Endodermal cell (in vitro differentiated cells): Measurements from ENCODE around the gene ZHX3. TPM values are rescaled to one million over a fixed set of nuclear protein-coding genes. Genes with fewer than 3 reads are reported as not detected.

Experiments
- DNase-seq: peaks from one replicate; pipeline ENCODE4 v3.0.0-alpha.2; 2017
- H3K27ac ChIP-seq: 2 replicates; pipeline ENCODE4 v1.5.1; 2013; ENCODE audit warnings: mild to moderate bottlenecking, low read depth, low read length, moderate library complexity
- H3K27me3 ChIP-seq: 2 replicates; pipeline ENCODE4 v1.6.1; 2013; ENCODE audit warnings: mild to moderate bottlenecking, low read length, moderate library complexity; ENCODE audit not compliant: insufficient read depth, control insufficient read depth, poor library complexity, severe bottlenecking
- H3K36me3 ChIP-seq: 2 replicates; pipeline ENCODE4 v1.7.0; 2013; ENCODE audit warnings: mild to moderate bottlenecking, low read length, moderate library complexity; ENCODE audit not compliant: control insufficient read depth, insufficient read depth
- H3K4me1 ChIP-seq: one replicate; pipeline ENCODE4 v1.7.0; 2013; ENCODE audit warnings: low read length; ENCODE audit not compliant: control insufficient read depth, insufficient read depth
- H3K4me3 ChIP-seq: 2 replicates; pipeline ENCODE4 v1.5.1; 2013; ENCODE audit warnings: mild to moderate bottlenecking, low read length, moderate library complexity
- H3K9ac ChIP-seq: 2 replicates; pipeline ENCODE4 v1.6.1; 2013; ENCODE audit warnings: mild to moderate bottlenecking, low read length, moderate library complexity; ENCODE audit not compliant: poor library complexity, severe bottlenecking; ENCODE audit errors: extremely low read depth
- H3K9me3 ChIP-seq: 2 replicates; pipeline ENCODE4 v1.6.1; 2013; ENCODE audit warnings: mild to moderate bottlenecking, low read length, moderate library complexity; ENCODE audit not compliant: control insufficient read depth
- H3K27ac Mint-ChIP-seq: 2 replicates; pipeline ENCODE4 v1.8.0; 2020; ENCODE audit warnings: mixed read lengths
- H3K27me3 Mint-ChIP-seq: 2 replicates; pipeline ENCODE4 v1.8.0; 2021; ENCODE audit warnings: mild to moderate bottlenecking, mixed read lengths; ENCODE audit not compliant: insufficient read depth
- H3K36me3 Mint-ChIP-seq: 2 replicates; pipeline ENCODE4 v1.8.0; 2020; ENCODE audit warnings: low read depth, mixed read lengths
- H3K4me1 Mint-ChIP-seq: 2 replicates; pipeline ENCODE4 v1.8.0; 2020; ENCODE audit warnings: mixed read lengths
- H3K4me3 Mint-ChIP-seq: 2 replicates; pipeline ENCODE4 v1.8.0; 2020; ENCODE audit warnings: mild to moderate bottlenecking, moderate library complexity, mixed read lengths
- H3K9me3 Mint-ChIP-seq: 2 replicates; pipeline ENCODE4 v1.8.0; 2020; ENCODE audit warnings: mild to moderate bottlenecking, mixed read lengths
- CTCF ChIP-seq: fragments of 200-600 bp; sonication (generic); conservative IDR thresholded peaks from 2 replicates; pipeline ENCODE4 v1.5.0; 2021; ENCODE audit warnings: antibody characterized with exemption, mild to moderate bottlenecking
- WGBS, 2 experiments: methylation state at CpG; one replicate each; pipeline versions ENCODE4 v1.1.5 to v1.1.7; 2013; ENCODE audit warnings: missing lambda C conversion rate in 2 of 2, mixed read lengths in 1 of 2; ENCODE audit not compliant: insufficient coverage in 1 of 2, insufficient read length in 1 of 2; 5-methylcytosine and 5-hydroxymethylcytosine counted together
- total RNA-seq, 2 donors: library from RNA; stranded (reverse); fragmentation: NEBNext Ultra II Directional in 1 of 2; extraction: Animal tissue kit (Norgen Biotek cat#: 25700) in 1 of 2; gene quantifications; 2 replicates in 1 of 2; 3 replicates in 1 of 2; pipeline ENCODE4 v1.2.1, GENCODE V29; 2021

Gene ZHX3
- total RNA-seq, 2 donors from 2014 or later, result 5.4 to 5.5 TPM

- WGBS, 2 experiments, result 94 to 100% methylated on average over 5 to 14 of the region's 14 CpGs
- Mint-ChIP-seq H3K9me3 (no peaks in the 10 kb centered on the region), H3K36me3 (peaks cover 79% of the 10 kb centered on the region), H3K27ac (no peak overlapping the region), H3K4me1 (peaks cover 1% of the 10 kb centered on the region), H3K27me3 (no peaks in the 10 kb centered on the region), H3K4me3 (no peak overlapping the region)
- peaks cover 83% of the 10 kb centered on the region for H3K36me3 ChIP-seq
- H3K27ac ChIP-seq, result no peak overlapping the region
- H3K9me3 ChIP-seq, result no peaks in the 10 kb centered on the region
- no peaks in the 10 kb centered on the region for H3K27me3 ChIP-seq
- TF ChIP-seq CTCF, result no peak
- DNase-seq, result no peak
- H3K9ac ChIP-seq, result no peak overlapping the region
- peaks cover 12% of the 10 kb centered on the region for H3K4me1 ChIP-seq
- H3K4me3 ChIP-seq, result no peak overlapping the region
Measured at GRCh38 chr20:41169791-41170351, 147.7 kb downstream of the ZHX3 start.

GRCh38 chr20:41169162-41169690 is 148.3 kb downstream of the ZHX3 start:
- no peak overlapping the region for H3K27ac ChIP-seq
- H3K36me3 ChIP-seq, result peaks cover 83% of the 10 kb centered on the region
- peaks cover 77% of the 10 kb centered on the region for H3K36me3 Mint-ChIP-seq
- TF ChIP-seq CTCF, result no peak
- no peaks in the 10 kb centered on the region for H3K27me3 Mint-ChIP-seq
- H3K9me3 Mint-ChIP-seq, result no peaks in the 10 kb centered on the region
- no peak overlapping the region for H3K27ac Mint-ChIP-seq
- H3K27me3 ChIP-seq, result no peaks in the 10 kb centered on the region
- WGBS, 2 experiments, result 92 to 94% methylated on average over 9 of the region's 9 CpGs
- H3K4me1 ChIP-seq, result peaks cover 8% of the 10 kb centered on the region
- DNase-seq, result no peak
- no peaks in the 10 kb centered on the region for H3K4me1 Mint-ChIP-seq
- no peaks in the 10 kb centered on the region for H3K9me3 ChIP-seq
- no peak overlapping the region for H3K4me3 ChIP-seq
- no peak overlapping the region for H3K9ac ChIP-seq
- H3K4me3 Mint-ChIP-seq, result no peak overlapping the region

- Histone ChIP-seq H3K36me3 (peaks cover 83% of the 10 kb centered on the region), H3K4me1 (peaks cover under 1% of the 10 kb centered on the region), H3K9ac (no peak overlapping the region), H3K9me3 (no peaks in the 10 kb centered on the region), H3K4me3 (no peak overlapping the region), H3K27ac (no peak overlapping the region), H3K27me3 (no peaks in the 10 kb centered on the region)
- Mint-ChIP-seq H3K36me3 (peaks cover 76% of the 10 kb centered on the region), H3K9me3 (no peaks in the 10 kb centered on the region), H3K27me3 (no peaks in the 10 kb centered on the region), H3K4me1 (no peaks in the 10 kb centered on the region), H3K27ac (no peak overlapping the region), H3K4me3 (no peak overlapping the region)
- TF ChIP-seq CTCF, result no peak
- 95 to 98% methylated on average over 5 to 10 of the region's 10 CpGs for WGBS, 2 experiments
- DNase-seq, result no peak
Measured at GRCh38 chr20:41168281-41169161, 149.0 kb downstream of the ZHX3 start.
